ENCODE data around the gene FAM237A. TPM values are rescaled to one million over a fixed set of nuclear protein-coding genes. Genes with fewer than 3 reads are reported as not detected.

FAM237A gene
- total RNA-seq, 4 donors from 2014 or later: not detected

DNA sequence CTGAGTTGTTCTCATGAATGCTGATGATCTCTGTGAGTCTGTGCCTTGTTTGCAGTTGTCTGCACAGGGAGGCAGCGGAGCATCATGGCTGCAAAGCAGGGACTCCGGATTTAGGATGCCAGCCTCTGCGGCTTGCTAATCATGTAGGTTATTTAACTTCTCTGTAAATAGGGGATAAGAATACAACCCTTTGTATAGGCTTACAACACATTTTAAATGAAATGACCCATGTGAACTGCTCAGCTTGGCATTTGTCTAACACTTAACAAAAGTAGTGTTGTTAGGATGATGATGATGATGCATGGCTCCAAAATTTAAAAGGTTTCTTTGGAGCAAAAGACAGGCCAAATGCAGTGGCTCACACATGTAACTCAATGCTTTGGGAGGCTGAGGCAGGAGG is 56.5 kb downstream of the FAM237A start:
- TF ChIP-seq EP300 (IDR thresholded peaks at IDR 0.05) (no peak), POLR2A (IDR thresholded peaks at IDR 0.05; ENCODE audit: low read depth) (no peak), POLR2AphosphoS5 (IDR thresholded peaks at IDR 0.05) (no peak)
- TF ChIP-seq, protein P1, sequence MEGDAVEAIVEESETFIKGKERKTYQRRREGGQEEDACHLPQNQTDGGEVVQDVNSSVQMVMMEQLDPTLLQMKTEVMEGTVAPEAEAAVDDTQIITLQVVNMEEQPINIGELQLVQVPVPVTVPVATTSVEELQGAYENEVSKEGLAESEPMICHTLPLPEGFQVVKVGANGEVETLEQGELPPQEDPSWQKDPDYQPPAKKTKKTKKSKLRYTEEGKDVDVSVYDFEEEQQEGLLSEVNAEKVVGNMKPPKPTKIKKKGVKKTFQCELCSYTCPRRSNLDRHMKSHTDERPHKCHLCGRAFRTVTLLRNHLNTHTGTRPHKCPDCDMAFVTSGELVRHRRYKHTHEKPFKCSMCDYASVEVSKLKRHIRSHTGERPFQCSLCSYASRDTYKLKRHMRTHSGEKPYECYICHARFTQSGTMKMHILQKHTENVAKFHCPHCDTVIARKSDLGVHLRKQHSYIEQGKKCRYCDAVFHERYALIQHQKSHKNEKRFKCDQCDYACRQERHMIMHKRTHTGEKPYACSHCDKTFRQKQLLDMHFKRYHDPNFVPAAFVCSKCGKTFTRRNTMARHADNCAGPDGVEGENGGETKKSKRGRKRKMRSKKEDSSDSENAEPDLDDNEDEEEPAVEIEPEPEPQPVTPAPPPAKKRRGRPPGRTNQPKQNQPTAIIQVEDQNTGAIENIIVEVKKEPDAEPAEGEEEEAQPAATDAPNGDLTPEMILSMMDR (IDR thresholded peaks at IDR 0.05): no peak
- no peak overlapping the region for H3K4me3 ChIP-seq
- intact Hi-C loops (cut with DNase I): loop anchor here (5.0 to 10.0 kb wide), 2 partner anchors 66 to 83 kb away; partner anchors contain the start of genes FASTKD2 and MDH1B
- H3K36me3 ChIP-seq: no peaks in the 10 kb centered on the region
- no peaks in the 10 kb centered on the region for H3K9me3 ChIP-seq
- WGBS: 90% methylated on average over 3 of the region's 3 CpGs
- H3K27ac ChIP-seq (replicated peaks in 1 of 4): no peak overlapping the region
- peaks cover 0 to 6% (median 0%) of the 10 kb centered on the region in 4 donors for H3K27me3 ChIP-seq
- DNase-seq (ENCODE audit: extremely low spot score): no peak
- no peaks in the 10 kb centered on the region for H3K4me1 ChIP-seq

Other genes starting within 250 kb of the FAM237A start
- 1 to 10 TPM; 1.5 to 3.0 (median 2.2) TPM for gene ADAM23, start 199.0 kb upstream of the FAM237A start, total RNA-seq
- gene DYTN, start 75.9 kb downstream of the FAM237A start, total RNA-seq: not detected
- gene MDH1B, start 122.8 kb downstream of the FAM237A start, total RNA-seq: 1 to 10 TPM in 2 of 4 donors, under 1 TPM in 2; 0.19 to 1.2 (median 0.75) TPM
- 10 to 100 TPM; 22.5 to 31.3 (median 25.2) TPM for gene FASTKD2, start 123.1 kb downstream of the FAM237A start, total RNA-seq

Measured in esophagus muscularis mucosa (tissue), 4 donors.